K562 (cell line): ENCODE results near the gene CEP290. TPM values are rescaled to one million over a fixed set of nuclear protein-coding genes. Genes with fewer than 3 reads are reported as not detected.
A peak's percentile ranks its signal among the peaks of the same experiment; 100 is the strongest.

ENCODE experiments used
- ATAC-seq: fragments of 200-7000 bp; cut with Tn5 transposase; 3 replicates; pipeline ENCODE4 v1.9.1; 2020; ENCODE audit warnings: moderate library complexity
- BruUV-seq: library from RNA; stranded (reverse); fragments of 400-500 nt; replicated peaks from 2 replicates; lab custom pipeline; 2021; lab: Mats Ljungman, UMichigan
- CTCF ChIA-PET: fragments of 300-600 bp; formaldehyde crosslinking; extraction: SDS; loops from one replicate; lab custom pipeline; 2021; ENCODE audit warnings: low intra/inter-chr PET ratio; lab: Yijun Ruan, JAX
- POLR2A ChIA-PET: fragments of 300-600, 350-650 bp; sonication (Branson Sonifier 250); formaldehyde crosslinking; extraction: SDS; loops from one replicate; lab custom pipeline; 2021; ENCODE audit warnings: antibody characterized with exemption, inconsistent platforms; lab: Yijun Ruan, JAX
- DNase-seq, 4 experiments: peaks; one replicate each; pipeline versions ENCODE4 v3.0.0 to v3.0.0-alpha.2; 2011 to 2018; ENCODE audit warnings: low spot score in 3 of 4, mixed read lengths in 3 of 4; ENCODE audit errors: extremely low read depth in 1 of 4
- FAIRE-seq: peaks from 2 replicates; lab custom pipeline; 2011; peaks lifted over from hg19 to GRCh38; lab: Jason Lieb, UNC
- H2AFZ ChIP-seq: 2 replicates; pipeline ENCODE4 v1.6.0; 2011; ENCODE audit warnings: low read depth, low read length, control low read depth, inconsistent platforms
- H3K27ac ChIP-seq: fragments of 200-600 bp; 3 replicates; pipeline ENCODE4 v1.8.0; 2011; ENCODE audit warnings: low read depth, mild to moderate bottlenecking, control low read depth, inconsistent platforms, low read length, moderate library complexity, mixed read lengths; ENCODE audit errors: extremely low read depth
- H3K27me3 ChIP-seq, 2 experiments: fragments of 300-600 bp in 1 of 2; 2 replicates in 1 of 2; 3 replicates in 1 of 2; pipeline versions ENCODE4 v1.6.0 to v1.8.0; 2011; ENCODE audit warnings: inconsistent platforms in 2 of 2, low read length in 2 of 2, mild to moderate bottlenecking in 1 of 2, mixed read lengths in 1 of 2, moderate library complexity in 1 of 2; ENCODE audit not compliant: control insufficient read depth in 2 of 2, insufficient read depth in 2 of 2
- H3K36me3 ChIP-seq: fragments of 300-600 bp; 3 replicates; pipeline ENCODE4 v1.8.0; 2011; ENCODE audit warnings: mild to moderate bottlenecking, low read length, inconsistent platforms; ENCODE audit not compliant: control insufficient read depth, insufficient read depth
- H3K4me1 ChIP-seq, 2 experiments: fragments of 200-600 bp in 1 of 2; replicated peaks in 1 of 2; 2 replicates in 1 of 2; 3 replicates in 1 of 2; pipeline versions ENCODE4 v1.5.1 to v1.8.0; 2011; ENCODE audit warnings: inconsistent platforms in 2 of 2, low read length in 2 of 2, mild to moderate bottlenecking in 1 of 2, mixed read lengths in 1 of 2, moderate library complexity in 1 of 2; ENCODE audit not compliant: control insufficient read depth in 2 of 2, insufficient read depth in 2 of 2
- H3K4me2 ChIP-seq: 2 replicates; pipeline ENCODE4 v1.6.1; 2011; ENCODE audit warnings: low read length, control low read depth, inconsistent platforms, mixed read lengths; ENCODE audit not compliant: insufficient read depth
- H3K4me3 ChIP-seq: fragments of 200-600 bp; sonication (generic), shearing (Covaris generic); 2 replicates; pipeline ENCODE4 v1.5.1; 2016; ENCODE audit warnings: control low read depth, inconsistent platforms
- H3K79me2 ChIP-seq: fragments of 200-600 bp; 3 replicates; pipeline ENCODE4 v1.8.0; 2011; ENCODE audit warnings: low read length, inconsistent platforms; ENCODE audit not compliant: control insufficient read depth, insufficient read depth
- H3K9ac ChIP-seq, 2 experiments: 2 replicates each; pipeline versions ENCODE4 v1.6.0 to v1.6.1; 2011; ENCODE audit warnings: low read depth in 2 of 2, low read length in 2 of 2, control low read depth in 1 of 2, inconsistent platforms in 1 of 2, mild to moderate bottlenecking in 1 of 2, mixed read lengths in 1 of 2; ENCODE audit not compliant: insufficient read depth in 1 of 2
- H3K9me1 ChIP-seq: one replicate; pipeline ENCODE4 v1.6.0; 2011; ENCODE audit warnings: inconsistent platforms, mild to moderate bottlenecking, low read length, moderate library complexity; ENCODE audit not compliant: control insufficient read depth, insufficient read depth
- H3K9me3 ChIP-seq: replicated peaks from 2 replicates; pipeline ENCODE4 v1.5.1; 2011; ENCODE audit warnings: low read depth, low read length, inconsistent platforms; ENCODE audit not compliant: control insufficient read depth, insufficient read depth
- H4K20me1 ChIP-seq: replicated peaks from 2 replicates; pipeline ENCODE4 v1.6.1; 2011; ENCODE audit warnings: low read length, inconsistent platforms, mixed read lengths; ENCODE audit not compliant: control insufficient read depth, insufficient read depth
- CBX2 ChIP-seq: fragments of 200-600 bp; sonication (generic); IDR thresholded peaks from one replicate; pipeline ENCODE4 v1.6.1; 2012; ENCODE audit warnings: mild to moderate bottlenecking, low read length, inconsistent platforms; ENCODE audit not compliant: insufficient read depth, poor library complexity, severe bottlenecking
- KLF16 ChIP-seq: IDR thresholded peaks from 2 replicates; pipeline ENCODE4 v1.6.1; 2016; ENCODE audit warnings: antibody characterized with exemption
- MTA1 ChIP-seq: fragments of 450-650 bp; IDR thresholded peaks from 2 replicates; pipeline ENCODE4 v1.6.1; 2017; ENCODE audit warnings: borderline replicate concordance
- MYC ChIP-seq, 2 experiments: fragments of 250-450 bp in 1 of 2; sonication (Bioruptor Pico) in 1 of 2; IDR thresholded peaks; 2 replicates each; pipeline versions ENCODE4 v1.5.1 to v1.6.1; 2012 to 2021; ENCODE audit warnings: low read depth in 2 of 2, borderline replicate concordance in 1 of 2, improper control_type of control experiment in 1 of 2, low read length in 1 of 2, mild to moderate bottlenecking in 1 of 2, moderate library complexity in 1 of 2
- SMC3 ChIP-seq: conservative IDR thresholded peaks from 2 replicates; pipeline ENCODE4 v1.6.1; 2011; ENCODE audit warnings: low read depth, low read length, improper control_type of control experiment; ENCODE audit not compliant: insufficient read depth
- TEAD1 ChIP-seq, 2 experiments: fragments of 450-650 bp in 1 of 2; sonication (generic) in 1 of 2; formaldehyde crosslinking; IDR thresholded peaks; 2 replicates each; pipeline versions ENCODE4 v1.4.0 to v1.8.0; 2020 to 2022; ENCODE audit warnings: mild to moderate bottlenecking in 2 of 2, missing genetic modification reagents in 1 of 2
- THRB ChIP-seq: fragments of 450-650 bp; formaldehyde crosslinking; conservative IDR thresholded peaks from 2 replicates; pipeline ENCODE4 v1.4.0; 2022; ENCODE audit warnings: mild to moderate bottlenecking, missing genetic modification characterization
- ZNF318 ChIP-seq, 2 experiments: fragments of 450-650 bp; IDR thresholded peaks; 2 replicates each; pipeline ENCODE4 v1.6.1; 2016; ENCODE audit warnings: mild to moderate bottlenecking in 2 of 2, borderline replicate concordance in 1 of 2, low read depth in 1 of 2, moderate library complexity in 1 of 2
- ZNF449 ChIP-seq: fragments of 250-450 bp; sonication (Bioruptor Pico); IDR thresholded peaks from 2 replicates; pipeline ENCODE4 v1.8.0; 2022; ENCODE audit warnings: moderate library complexity, mild to moderate bottlenecking, inconsistent platforms
- ZNF583 ChIP-seq: fragments of 250-450 bp; sonication (Bioruptor Pico); IDR thresholded peaks from 2 replicates; pipeline ENCODE4 v1.4.0; 2020
- WGBS: fragments of 100-300 bp; shearing (Covaris generic); methylation state at CpG from one replicate; pipeline ENCODE4 v1.1.6; 2016; ENCODE audit warnings: low coverage, mixed read lengths; ENCODE audit not compliant: insufficient coverage; ENCODE audit errors: missing lambda C conversion rate; 5-methylcytosine and 5-hydroxymethylcytosine counted together
- in situ Hi-C: fragments of 300-500 bp; cut with MboI; formaldehyde crosslinking; loops from 4 replicates; pipeline ENCODE4 v1.15.0; 2018; ENCODE audit warnings: inconsistent platforms, mixed read lengths
- intact Hi-C: fragments of 100-400 bp; cut with micrococcal nuclease; formaldehyde crosslinking; loops from 2 replicates; pipeline ENCODE4 v1.14.2; 2022
- polyA plus RNA-seq, 8 experiments: library from polyadenylated mRNA; depleted of rRNA in 4 of 8; stranded (reverse) in 5 of 8; unstranded in 3 of 8; fragments of >200 nt; fragmentation: Nextera tagmentation in 2 of 8; fragmentation: Illumina TruSeq in 1 of 8; extraction: Ambion mirVana in 2 of 8; extraction: Trizol in 1 of 8; gene quantifications; 2 replicates each; pipeline versions ENCODE4 v1.2.1 to v1.2.3, GENCODE V29; 2011 to 2014; ENCODE audit warnings: inconsistent platforms in 1 of 8, missing spikeins in 1 of 8
- total RNA-seq, 7 experiments: library from RNA; depleted of rRNA in 6 of 7; stranded (reverse); fragments of >200 nt in 6 of 7; fragmentation: Illumina TruSeq in 2 of 7; extraction: Trizol in 2 of 7; gene quantifications; 2 replicates each; pipeline versions ENCODE4 v1.2.1 to v1.2.3, GENCODE V29; 2011 to 2021; ENCODE audit warnings: low replicate concordance in 1 of 7

Gene CEP290
- total and polyA plus RNA-seq, 9 of the 15 experiments (the other 6 are each of a cell fraction or from before 2014, with no cell fraction given): 7.2 to 19.4 (median 18.1) TPM

GRCh38 chr12:88006351-88006750 lies 135.5 kb downstream of the CEP290 start:
- H3K79me2 ChIP-seq: no peaks in the 10 kb centered on the region
- BruUV-seq: no TSS peak
- H2AFZ ChIP-seq: 0 out of 2 replicates have a peak overlapping the region, but pooled peaks have one; percentile 17
- POLR2A ChIA-PET: no interaction called here
- CTCF ChIA-PET: no interaction called here
- no peak for DNase-seq
- no peak overlapping the region for H3K27ac ChIP-seq
- intact Hi-C loops (no loop called here), in situ Hi-C loops (no loop called here)
- no peaks in the 10 kb centered on the region for H3K27me3 ChIP-seq
- FAIRE-seq: no peak
- H3K9me3 ChIP-seq: no peaks in the 10 kb centered on the region
- no peak overlapping the region for H3K4me2 ChIP-seq
- H3K9me1 ChIP-seq: no peaks in the 10 kb centered on the region
- no peak for ATAC-seq
- no peaks in the 10 kb centered on the region for H4K20me1 ChIP-seq
- no peak overlapping the region for H3K4me3 ChIP-seq
- no peaks in the 10 kb centered on the region for H3K4me1 ChIP-seq
- no peak overlapping the region for H3K9ac ChIP-seq
- no peaks in the 10 kb centered on the region for H3K36me3 ChIP-seq
- WGBS: 2% methylated on average over 4 of the region's 4 CpGs
- no peak for TF ChIP-seq ZNF583 (CRISPR knock-in tag)
- no peak for TF ChIP-seq CBX2
- no peak for TF ChIP-seq ZNF318 (IDR thresholded peaks at IDR 0.05; ENCODE audit: borderline replicate concordance in 1 of 2, low read depth in 1 of 2)
- no peak for TF ChIP-seq THRB (CRISPR knock-in tag)
- TF ChIP-seq ZNF449: no peak
- TF ChIP-seq KLF16: no peak
- TF ChIP-seq SMC3: no peak
- TF ChIP-seq MYC (IDR thresholded peaks at IDR 0.05; ENCODE audit: low read depth, low read length): no peak
- TF ChIP-seq MYC (CRISPR knock-in tag; IDR thresholded peaks at IDR 0.05; ENCODE audit: borderline replicate concordance, low read depth): no peak
- TF ChIP-seq MTA1: no peak
- no peak for TF ChIP-seq TEAD1 (CRISPR knock-in tag; IDR thresholded peaks at IDR 0.05)
